Head of caudate nucleus (tissue), 42 donors: ENCODE results near the gene WFS1.
A peak's percentile ranks its signal among the peaks of the same experiment; 100 is the strongest.

Source experiments
- DNase-seq, 42 donors: peaks; one replicate each; pipeline versions ENCODE4 v3.0.0 to v3.0.0-alpha.2; 2020 to 2021; ENCODE audit warnings: mixed read lengths in 7 of 42
- intact Hi-C: fragments of 100-400 bp; cut with DNase I; formaldehyde crosslinking; loops from one replicate; pipeline ENCODE4 v1.15.0; 2022

WFS1 gene

GRCh38 chr4:6290256-6290655, 20.6 kb downstream of the WFS1 start:
- intact Hi-C loops = no loop called here
- no peak for DNase-seq

GRCh38 chr4:6290769-6291547, 21.3 kb downstream of the WFS1 start:
- no peak for DNase-seq
- intact Hi-C loops = no loop called here

- no peak for DNase-seq
Measured at GRCh38 chr4:6291784-6292297, 22.2 kb downstream of the WFS1 start.

GRCh38 chr4:6292376-6293096, 22.9 kb downstream of the WFS1 start:
- DNase-seq = no peak
- intact Hi-C loops = no loop called here

More at GRCh38 chr4:6291784-6292297, 22.2 kb downstream of the WFS1 start:
- intact Hi-C loops = no loop called here

GRCh38 chr4:6293097-6293445, 23.4 kb downstream of the WFS1 start:
- DNase-seq = no peak
- intact Hi-C loops = no loop called here

- DNase-seq = no peak
- intact Hi-C loops = no loop called here
Measured at GRCh38 chr4:6293661-6294060, 24.0 kb downstream of the WFS1 start.

GRCh38 chr4:6294705-6295421, 25.2 kb downstream of the WFS1 start:
- intact Hi-C loops = no loop called here
- no peak for DNase-seq

- intact Hi-C loops = no loop called here
- DNase-seq = no peak
Measured at GRCh38 chr4:6295495-6295894, 25.8 kb downstream of the WFS1 start.

- DNase-seq = no peak
- intact Hi-C loops = no loop called here
Measured at GRCh38 chr4:6296026-6296425, 26.4 kb downstream of the WFS1 start.

- intact Hi-C loops = no loop called here
- DNase-seq = peak in 15 of 42 donors; percentile 26 to 65 (median 42)
Measured at GRCh38 chr4:6297266-6297815, 27.7 kb downstream of the WFS1 start.

- intact Hi-C loops = no loop called here
Measured at GRCh38 chr4:6298035-6298434, 28.4 kb downstream of the WFS1 start.

GRCh38 chr4:6298852-6299251, 29.2 kb downstream of the WFS1 start:
- DNase-seq = peak in 1 of 42 donors; percentile 50
- intact Hi-C loops = no loop called here

More at GRCh38 chr4:6298035-6298434, 28.4 kb downstream of the WFS1 start:
- no peak for DNase-seq

GRCh38 chr4:6299875-6300274, 30.2 kb downstream of the WFS1 start:
- intact Hi-C loops = no loop called here
- no peak for DNase-seq

- no peak for DNase-seq
- intact Hi-C loops = no loop called here
Measured at GRCh38 chr4:6300359-6300758, 30.7 kb downstream of the WFS1 start.

- DNase-seq = no peak
- intact Hi-C loops = no loop called here
Measured at GRCh38 chr4:6301051-6301731, 31.5 kb downstream of the WFS1 start.

GRCh38 chr4:6301732-6302442, 32.2 kb downstream of the WFS1 start:
- intact Hi-C loops = no loop called here
- no peak for DNase-seq

- DNase-seq = no peak
- intact Hi-C loops = no loop called here
Measured at GRCh38 chr4:6302869-6303268, 33.2 kb downstream of the WFS1 start.

GRCh38 chr4:6303943-6304342, 34.3 kb downstream of the WFS1 start:
- intact Hi-C loops = no loop called here
- DNase-seq = no peak
